Epithelial cell of proximal tubule (primary cell): Measurements from ENCODE around the gene PARM1. TPM values are rescaled to one million over a fixed set of nuclear protein-coding genes. Genes with fewer than 3 reads are reported as not detected.

Experiments
- DNase-seq: peaks from one replicate; pipeline ENCODE4 v3.0.0-alpha.2; 2011; ENCODE audit warnings: low read depth
- H3K4me3 ChIP-seq: 2 replicates; pipeline ENCODE4 v1.5.1; 2011; ENCODE audit warnings: low read depth, mild to moderate bottlenecking, low read length
- CTCF ChIP-seq: conservative IDR thresholded peaks from 2 replicates; pipeline ENCODE4 v1.5.1; 2012; ENCODE audit warnings: low read depth, mild to moderate bottlenecking, low read length
- total RNA-seq: library from RNA; depleted of rRNA; stranded (reverse); fragments of >200 nt; gene quantifications from 2 replicates; pipeline ENCODE4 v1.2.3, GENCODE V29; 2015

The PARM1 gene
- total RNA-seq, 1 donor from 2014 or later, result 1.3 TPM

- no peak for DNase-seq
- H3K4me3 ChIP-seq, result no peak overlapping the region
- TF ChIP-seq CTCF, result no peak
Measured at GRCh38 chr4:75058486-75058885, 125.6 kb downstream of the PARM1 start.

DNA sequence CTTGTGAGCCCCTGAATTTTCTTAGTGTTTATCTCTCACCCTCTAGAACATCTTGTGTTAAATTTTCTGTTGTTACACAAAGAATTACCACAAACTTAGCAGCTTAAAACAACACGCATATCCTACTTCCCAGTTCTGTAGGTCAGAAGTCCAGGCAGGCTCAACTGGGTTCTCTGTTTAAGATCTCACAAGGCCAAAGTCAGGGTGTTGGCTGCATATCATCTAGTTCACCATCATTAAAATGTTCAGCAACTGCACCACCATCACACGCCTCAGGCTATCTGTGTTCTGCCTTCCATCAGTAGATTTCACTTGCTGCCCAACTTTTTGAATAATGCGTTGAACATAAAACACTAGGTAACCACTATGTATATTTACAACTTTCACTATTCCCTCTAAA, 130.5 kb downstream of the PARM1 start:
- no peak for TF ChIP-seq CTCF
- DNase-seq, result no peak
- no peak overlapping the region for H3K4me3 ChIP-seq

DNA sequence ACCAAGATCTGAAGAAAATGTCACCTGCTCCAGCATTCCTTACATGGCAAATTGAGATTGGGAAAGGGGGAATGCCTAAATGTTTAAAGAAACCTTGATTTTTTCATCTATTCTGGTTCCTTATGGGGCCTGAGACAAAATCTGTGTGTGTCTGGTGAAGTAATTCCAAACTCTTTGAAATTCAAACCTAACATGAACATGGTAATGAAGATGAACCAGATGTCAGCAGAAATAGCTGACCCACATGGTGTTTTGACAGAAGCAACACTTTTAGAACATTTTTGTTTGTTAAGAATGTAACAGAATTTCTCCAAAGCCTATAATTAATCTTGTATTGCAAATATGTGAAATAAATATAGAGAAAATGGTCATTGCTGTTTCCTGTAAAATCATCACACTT, 133.0 kb downstream of the PARM1 start:
- no peak for DNase-seq
- TF ChIP-seq CTCF, result no peak

GRCh38 chr4:75069493-75070074, 136.7 kb downstream of the PARM1 start:
- TF ChIP-seq CTCF, result no peak
- H3K4me3 ChIP-seq, result no peak overlapping the region
- DNase-seq, result no peak

More for the DNA sequence above, 133.0 kb downstream of the PARM1 start:
- no peak overlapping the region for H3K4me3 ChIP-seq

GRCh38 chr4:75071317-75071716, 138.4 kb downstream of the PARM1 start:
- no peak overlapping the region for H3K4me3 ChIP-seq
- no peak for DNase-seq
- no peak for TF ChIP-seq CTCF

- no peak overlapping the region for H3K4me3 ChIP-seq
- no peak for TF ChIP-seq CTCF
- no peak for DNase-seq
Measured at GRCh38 chr4:75080888-75081287, 148.0 kb downstream of the PARM1 start.

DNA sequence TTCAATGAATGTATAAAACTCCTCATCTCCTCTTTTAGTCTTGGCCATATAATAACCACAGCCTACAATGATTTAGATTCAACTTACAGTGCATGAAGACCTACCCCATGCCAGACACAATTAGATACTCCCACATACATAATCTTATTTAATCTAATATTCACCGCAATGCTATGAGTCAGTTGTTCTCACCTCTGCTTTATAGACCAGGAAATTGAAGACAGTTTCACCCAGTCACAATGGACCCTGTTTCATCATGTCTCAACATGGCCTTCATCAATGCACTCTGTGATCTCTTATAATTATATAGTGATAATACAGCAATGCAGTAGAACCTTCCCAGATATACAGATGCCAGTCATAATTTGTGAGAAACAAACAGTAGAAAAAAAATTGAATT, 148.6 kb downstream of the PARM1 start:
- no peak for DNase-seq
- no peak overlapping the region for H3K4me3 ChIP-seq
- TF ChIP-seq CTCF, result no peak
